ENCODE results near the gene TBC1D24.

GRCh38 chr16:2497116-2497630 lies 22.2 kb downstream of the TBC1D24 start:
- TF ChIP-seq POLR2AphosphoS5 (IDR thresholded peaks at IDR 0.05) = no peak
- no peak for TF ChIP-seq CTCF (IDR thresholded peaks at IDR 0.05)
- no peak for TF ChIP-seq POLR2A (IDR thresholded peaks at IDR 0.05)
- TF ChIP-seq EP300 (IDR thresholded peaks at IDR 0.05) = no peak

Data from sigmoid colon (tissue), 4 donors.